Measurements from ENCODE around the gene MGP.

MGP gene

GRCh38 chr12:14885718-14886221 is at the start of gene MGP:
TSS of gene MGP (minus strand) at chr12:14885854. CDS start at chr12:14885791, 63 bp downstream.
- DNase-seq: no peak

GRCh38 chr12:14935031-14935430 is 49.4 kb upstream of the MGP start:
- DNase-seq: no peak

- DNase-seq: no peak
Measured at GRCh38 chr12:14934511-14934910, 48.9 kb upstream of the MGP start.

- no peak for DNase-seq
Measured at GRCh38 chr12:14931791-14932560, 46.3 kb upstream of the MGP start.

- DNase-seq: no peak
Measured at GRCh38 chr12:14931359-14931758, 45.7 kb upstream of the MGP start.

- DNase-seq: no peak
Measured at GRCh38 chr12:14930299-14930698, 44.6 kb upstream of the MGP start.

GRCh38 chr12:14928931-14929330 is 43.3 kb upstream of the MGP start:
- DNase-seq: no peak

GRCh38 chr12:14927267-14927666 is 41.6 kb upstream of the MGP start:
- no peak for DNase-seq

GRCh38 chr12:14924541-14924940 is 38.9 kb upstream of the MGP start:
- DNase-seq: no peak

GRCh38 chr12:14923944-14924343 is 38.3 kb upstream of the MGP start:
- DNase-seq: no peak

- no peak for DNase-seq
Measured at GRCh38 chr12:14921218-14921617, 35.6 kb upstream of the MGP start.

- DNase-seq: no peak
Measured at GRCh38 chr12:14920475-14921126, 34.9 kb upstream of the MGP start.

GRCh38 chr12:14919455-14919854 is 33.8 kb upstream of the MGP start:
- no peak for DNase-seq

GRCh38 chr12:14915736-14916135 is 30.1 kb upstream of the MGP start:
- no peak for DNase-seq

- no peak for DNase-seq
Measured at GRCh38 chr12:14913381-14913781, 27.7 kb upstream of the MGP start.

GRCh38 chr12:14911131-14911530 is 25.5 kb upstream of the MGP start:
- no peak for DNase-seq

- DNase-seq: no peak
Measured at GRCh38 chr12:14910090-14910915, 24.6 kb upstream of the MGP start.

- no peak for DNase-seq
Measured at GRCh38 chr12:14907953-14908352, 22.3 kb upstream of the MGP start.

- no peak for DNase-seq
Measured at GRCh38 chr12:14906114-14906513, 20.5 kb upstream of the MGP start.

- DNase-seq: no peak
Measured at GRCh38 chr12:14905269-14906004, 19.8 kb upstream of the MGP start.

- no peak for DNase-seq
Measured at GRCh38 chr12:14904854-14905253, 19.2 kb upstream of the MGP start.

GRCh38 chr12:14903386-14904098 is 17.9 kb upstream of the MGP start:
- no peak for DNase-seq
